Activated CD4-positive, alpha-beta memory T cell treated with anti-CD3 and anti-CD28 coated beads for 36 hours (primary cell): Measurements from ENCODE around the gene NEK6. TPM values are rescaled to one million over a fixed set of nuclear protein-coding genes. Genes with fewer than 3 reads are reported as not detected.

Experiments
- CTCF ChIA-PET: fragments of 350-600 bp; sonication (Branson Sonifier 250); formaldehyde crosslinking; loops from one replicate; lab custom pipeline; 2021; ENCODE audit warnings: antibody characterized with exemption, inconsistent platforms; lab: Charles Lee
- POLR2A ChIA-PET: fragments of 350-600 bp; sonication (Branson Sonifier 250); formaldehyde crosslinking; loops from one replicate; lab custom pipeline; 2021; ENCODE audit warnings: antibody characterized with exemption; lab: Charles Lee
- DNase-seq: peaks from one replicate; pipeline ENCODE4 v3.0.0-alpha.2; 2020
- H3K27ac Mint-ChIP-seq: one replicate; pipeline ENCODE4 v1.8.0; 2021; ENCODE audit warnings: mixed read lengths
- H3K27me3 Mint-ChIP-seq: one replicate; pipeline ENCODE4 v1.8.0; 2021; ENCODE audit warnings: mixed read lengths
- H3K36me3 Mint-ChIP-seq: one replicate; pipeline ENCODE4 v1.8.0; 2021; ENCODE audit warnings: mixed read lengths
- H3K4me1 Mint-ChIP-seq: one replicate; pipeline ENCODE4 v1.8.0; 2021; ENCODE audit warnings: low read depth, mixed read lengths
- H3K4me3 Mint-ChIP-seq: one replicate; pipeline ENCODE4 v1.8.0; 2021; ENCODE audit warnings: mild to moderate bottlenecking, mixed read lengths
- H3K9me3 Mint-ChIP-seq: one replicate; pipeline ENCODE4 v1.8.0; 2021; ENCODE audit warnings: mixed read lengths
- intact Hi-C: fragments of 100-400 bp; cut with micrococcal nuclease; formaldehyde crosslinking; loops from one replicate; pipeline ENCODE4 v1.15.1; 2023
- total RNA-seq, 2 experiments: library from RNA; stranded (reverse); gene quantifications; one replicate each; pipeline ENCODE4 v1.2.3, GENCODE V29; 2021

The NEK6 gene
- total RNA-seq, 2 experiments from 2014 or later, result 16.1 to 18.8 TPM

GRCh38 chr9:124388275-124389048 is 130.7 kb downstream of the NEK6 start:
- Mint-ChIP-seq H3K27ac (no peak overlapping the region), H3K36me3 (peaks cover 5% of the 10 kb centered on the region), H3K9me3 (no peaks in the 10 kb centered on the region), H3K4me3 (no peak overlapping the region), H3K4me1 (peaks cover 45% of the 10 kb centered on the region), H3K27me3 (no peaks in the 10 kb centered on the region)
- POLR2A ChIA-PET, result no interaction called here
- CTCF ChIA-PET, result interaction anchor here (0.5 kb wide), 1 partner anchor 1718 kb away, joined by 3 read pairs; no protein-coding TSS in a partner anchor
- intact Hi-C loops, result no loop called here
- DNase-seq, result no peak

- ChIA-PET POLR2A (interaction anchor here (1.0 kb wide), 1 partner anchor 12 kb away, joined by 3 read pairs; no protein-coding TSS in a partner anchor), CTCF (no interaction called here)
- peaks cover 3% of the 10 kb centered on the region for H3K36me3 Mint-ChIP-seq
- no peaks in the 10 kb centered on the region for H3K9me3 Mint-ChIP-seq
- intact Hi-C loops, result no loop called here
- no peak for DNase-seq
- H3K27me3 Mint-ChIP-seq, result no peaks in the 10 kb centered on the region
- H3K4me1 Mint-ChIP-seq, result peaks cover 54% of the 10 kb centered on the region
- no peak overlapping the region for H3K27ac Mint-ChIP-seq
- no peak overlapping the region for H3K4me3 Mint-ChIP-seq
These were observed 131.6 kb downstream of the NEK6 start for GRCh38 chr9:124389146-124389939.

- Mint-ChIP-seq H3K36me3 (peaks cover 3% of the 10 kb centered on the region), H3K9me3 (no peaks in the 10 kb centered on the region), H3K27ac (no peak overlapping the region), H3K27me3 (no peaks in the 10 kb centered on the region), H3K4me3 (no peak overlapping the region), H3K4me1 (peaks cover 64% of the 10 kb centered on the region)
- DNase-seq, result no peak
- ChIA-PET CTCF (interaction anchor here (0.5 to 6.0 kb wide), 3 partner anchors 19 to 265 kb away, joined by 3 to 30 read pairs (median 3); no protein-coding TSS in a partner anchor), POLR2A (no interaction called here)
- intact Hi-C loops, result loop anchor here (5.0 kb wide), 1 partner anchor 264 kb away; no protein-coding TSS in a partner anchor
These were observed 133.3 kb downstream of the NEK6 start for GRCh38 chr9:124390794-124391658.

GRCh38 chr9:124392254-124392870 is 134.6 kb downstream of the NEK6 start:
- Mint-ChIP-seq H3K36me3 (peaks cover 3% of the 10 kb centered on the region), H3K4me3 (no peak overlapping the region), H3K4me1 (peaks cover 68% of the 10 kb centered on the region), H3K9me3 (no peaks in the 10 kb centered on the region), H3K27me3 (no peaks in the 10 kb centered on the region), H3K27ac (no peak overlapping the region)
- intact Hi-C loops, result loop anchor here (5.0 kb wide), 1 partner anchor 265 kb away; no protein-coding TSS in a partner anchor
- no peak for DNase-seq
- ChIA-PET POLR2A (no interaction called here), CTCF (interaction anchor here (1.1 to 6.0 kb wide), 4 partner anchors 9 to 353 kb away, joined by 3 to 30 read pairs (median 4); no protein-coding TSS in a partner anchor)

- Mint-ChIP-seq H3K4me1 (peaks cover 66% of the 10 kb centered on the region), H3K27ac (no peak overlapping the region), H3K4me3 (no peak overlapping the region), H3K27me3 (no peaks in the 10 kb centered on the region), H3K36me3 (peaks cover 3% of the 10 kb centered on the region), H3K9me3 (no peaks in the 10 kb centered on the region)
- DNase-seq, result peak; percentile 34
- ChIA-PET POLR2A (interaction anchor here (0.5 kb wide), 1 partner anchor 182 kb away, joined by 4 read pairs; no protein-coding TSS in a partner anchor), CTCF (interaction anchor here (1.1 to 6.0 kb wide), 5 partner anchors 9 to 353 kb away, joined by 3 to 30 read pairs (median 3); no protein-coding TSS in a partner anchor)
- intact Hi-C loops, result loop anchor here (5.0 kb wide), 1 partner anchor 266 kb away; no protein-coding TSS in a partner anchor
These were observed 135.2 kb downstream of the NEK6 start for GRCh38 chr9:124392871-124393460.

GRCh38 chr9:124394167-124394566 is 136.4 kb downstream of the NEK6 start:
- peak; percentile 15 for DNase-seq
- Mint-ChIP-seq H3K9me3 (no peaks in the 10 kb centered on the region), H3K4me3 (no peak overlapping the region), H3K36me3 (peaks cover 5% of the 10 kb centered on the region), H3K4me1 (peaks cover 60% of the 10 kb centered on the region), H3K27me3 (no peaks in the 10 kb centered on the region), H3K27ac (peak overlapping the region; percentile 72)
- intact Hi-C loops, result loop anchor here (1.0 to 5.0 kb wide), 2 partner anchors 28 to 267 kb away; no protein-coding TSS in a partner anchor
- CTCF ChIA-PET, result interaction anchor here (1.1 to 6.0 kb wide), 5 partner anchors 9 to 354 kb away, joined by 3 to 30 read pairs (median 3); no protein-coding TSS in a partner anchor
- POLR2A ChIA-PET, result no interaction called here

GRCh38 chr9:124394596-124394995 is 136.8 kb downstream of the NEK6 start:
- peaks cover 58% of the 10 kb centered on the region for H3K4me1 Mint-ChIP-seq
- intact Hi-C loops, result loop anchor here (1.0 to 5.0 kb wide), 2 partner anchors 28 to 267 kb away; no protein-coding TSS in a partner anchor

GRCh38 chr9:124395826-124396225 is 138.1 kb downstream of the NEK6 start:
- Mint-ChIP-seq H3K4me3 (no peak overlapping the region), H3K27ac (no peak overlapping the region), H3K9me3 (no peaks in the 10 kb centered on the region), H3K4me1 (peaks cover 48% of the 10 kb centered on the region), H3K36me3 (peaks cover 11% of the 10 kb centered on the region), H3K27me3 (no peaks in the 10 kb centered on the region)
- no peak for DNase-seq
- ChIA-PET CTCF (interaction anchor here (1.4 to 6.0 kb wide), 3 partner anchors 10 to 356 kb away, joined by 3 to 30 read pairs (median 5); no protein-coding TSS in a partner anchor), POLR2A (no interaction called here)
- intact Hi-C loops, result no loop called here

More at GRCh38 chr9:124394596-124394995, 136.8 kb downstream of the NEK6 start:
- Mint-ChIP-seq H3K36me3 (peaks cover 7% of the 10 kb centered on the region), H3K9me3 (no peaks in the 10 kb centered on the region), H3K4me3 (no peak overlapping the region), H3K27ac (peak overlapping the region; percentile 72), H3K27me3 (no peaks in the 10 kb centered on the region)
- no peak for DNase-seq
- ChIA-PET CTCF (interaction anchor here (0.7 to 6.0 kb wide), 6 partner anchors 9 to 354 kb away, joined by 3 to 30 read pairs (median 3); no protein-coding TSS in a partner anchor), POLR2A (no interaction called here)

GRCh38 chr9:124398191-124398935 is 140.6 kb downstream of the NEK6 start:
- POLR2A ChIA-PET, result no interaction called here
- intact Hi-C loops, result no loop called here
- H3K27me3 Mint-ChIP-seq, result no peaks in the 10 kb centered on the region
- DNase-seq, result no peak
- H3K36me3 Mint-ChIP-seq, result peaks cover 17% of the 10 kb centered on the region
- H3K27ac Mint-ChIP-seq, result no peak overlapping the region
- no peak overlapping the region for H3K4me3 Mint-ChIP-seq
- H3K4me1 Mint-ChIP-seq, result peaks cover 29% of the 10 kb centered on the region
- no peaks in the 10 kb centered on the region for H3K9me3 Mint-ChIP-seq
- CTCF ChIA-PET, result interaction anchor here (0.6 to 2.3 kb wide), 7 partner anchors 9 to 1562 kb away, joined by 3 to 14 read pairs (median 3); partner anchors contain the start of gene PSMB7
